Fibroblast of lung (primary cell): Measurements from ENCODE around the gene ALOX5.
A peak's percentile ranks its signal among the peaks of the same experiment; 100 is the strongest.

Experiments used
- CTCF ChIP-seq, 2 donors: IDR thresholded peaks in 1 of 2; conservative IDR thresholded peaks in 1 of 2; 1 replicate in 1 of 2; 2 replicates in 1 of 2; pipeline ENCODE4 v1.5.1; 2011 to 2012; ENCODE audit warnings: low read length in 2 of 2, control low read depth in 1 of 2, inconsistent platforms in 1 of 2, low read depth in 1 of 2, mild to moderate bottlenecking in 1 of 2
- EZH2 ChIP-seq: IDR thresholded peaks from 2 replicates; pipeline ENCODE4 v1.5.1; 2012; ENCODE audit warnings: low read length, control low read depth, mild to moderate bottlenecking; ENCODE audit errors: missing control alignments

DNA sequence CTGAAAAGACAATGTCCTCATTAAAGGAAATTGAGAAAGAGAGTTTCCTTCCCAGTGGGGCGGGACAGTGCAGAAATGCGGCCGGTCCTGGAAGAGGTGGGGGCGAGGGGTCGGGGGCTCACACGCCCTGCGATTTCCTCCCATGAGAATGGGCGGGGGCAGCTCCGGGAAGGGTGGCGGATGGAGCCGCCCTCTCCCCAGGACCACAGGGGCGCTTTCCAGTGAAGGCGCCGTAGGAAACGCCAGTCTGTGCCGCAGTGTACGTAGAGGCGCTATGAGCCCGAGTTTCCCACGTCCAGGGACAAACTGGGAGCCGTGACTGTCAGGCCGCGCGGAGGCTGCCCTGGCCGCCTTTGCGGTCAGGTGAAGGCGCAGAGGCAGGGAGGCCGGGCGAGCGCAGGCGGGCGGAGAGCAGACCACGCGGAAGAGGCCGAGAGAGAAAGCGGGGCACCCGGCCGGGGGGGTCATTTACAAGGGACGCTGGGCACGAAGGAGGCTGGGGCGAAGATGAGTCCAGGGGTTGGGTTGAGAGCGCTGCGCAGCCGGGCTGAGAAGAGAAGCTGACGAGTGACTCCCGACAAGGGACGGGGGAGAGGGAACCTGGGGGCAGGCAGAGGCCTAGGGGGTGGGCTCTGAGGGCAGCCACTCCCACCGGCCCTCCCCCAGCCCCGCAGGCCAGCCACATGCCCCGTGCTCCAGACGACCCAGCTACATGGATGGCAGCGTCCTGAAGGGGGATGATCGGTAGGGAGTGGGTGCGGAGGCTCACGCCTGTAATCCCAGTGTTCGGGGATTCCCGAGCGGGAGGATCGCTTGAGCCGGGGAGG, 45.0 kb downstream of the ALOX5 start:
- TF ChIP-seq CTCF (conservative IDR thresholded peaks at IDR 0.05 in 1 of 2, IDR thresholded peaks at IDR 0.05 in 1 of 2; ENCODE audit: low read depth in 1 of 2, low read length in 2 of 2) = no peak
- peak; percentile 53 for TF ChIP-seq EZH2
